ENCODE measurements around the gene PAIP2. TPM values are rescaled to one million over a fixed set of nuclear protein-coding genes. Genes with fewer than 3 reads are reported as not detected.

PAIP2 gene
- total RNA-seq: 88.4 and 97.3 TPM in 2 replicates

- H3K4me1 Mint-ChIP-seq (ENCODE audit: low read depth): peaks cover 46% of the 10 kb centered on the region
- H3K4me3 Mint-ChIP-seq: peak within 1 kb of the TSS; percentile 94
- H3K27ac Mint-ChIP-seq: peak within 1 kb of the TSS; percentile 95
- intact Hi-C loops (cut with micrococcal nuclease): loop anchor here (1.0 to 5.0 kb wide), 13 partner anchors 29 to 877 kb away; partner anchors contain the start of genes EGR1, HSPA9, MATR3 and SIL1
- H3K27me3 Mint-ChIP-seq (ENCODE audit: insufficient read depth): no peaks in the 10 kb centered on the region
- H3K36me3 Mint-ChIP-seq (ENCODE audit: low read depth): peaks cover 19% of the 10 kb centered on the region
- peak; percentile 95 for DNase-seq (ENCODE audit: low spot score)
- no peaks in the 10 kb centered on the region for H3K9me3 Mint-ChIP-seq
Observed at GRCh38 chr5:139341689-139342422, at the start of gene PAIP2. Gene PAIP2, plus strand, starts transcription at chr5:139341854. Its CDS starts 21,931 bp downstream, at chr5:139363785.

GRCh38 chr5:139293202-139293506 lies 48.5 kb upstream of the PAIP2 start:
- H3K27ac Mint-ChIP-seq: peak overlapping the region; percentile 94
- peaks cover 31% of the 10 kb centered on the region for H3K4me1 Mint-ChIP-seq (ENCODE audit: low read depth)
- no peak for DNase-seq (ENCODE audit: low spot score)
- intact Hi-C loops (cut with micrococcal nuclease): loop anchor here (1.0 to 10.0 kb wide), 8 partner anchors 19 to 1538 kb away; partner anchors contain the start of genes EGR1, ETF1, HNRNPA0 and HSPA9
- H3K27me3 Mint-ChIP-seq (ENCODE audit: insufficient read depth): no peaks in the 10 kb centered on the region
- H3K9me3 Mint-ChIP-seq: no peaks in the 10 kb centered on the region
- H3K36me3 Mint-ChIP-seq (ENCODE audit: low read depth): peaks cover 21% of the 10 kb centered on the region
- H3K4me3 Mint-ChIP-seq: peak overlapping the region; percentile 95

- Mint-ChIP-seq H3K4me1 (ENCODE audit: low read depth) (peaks cover 37% of the 10 kb centered on the region), H3K36me3 (ENCODE audit: low read depth) (peaks cover 21% of the 10 kb centered on the region), H3K9me3 (no peaks in the 10 kb centered on the region), H3K27ac (peak within 1 kb of the TSS; percentile 94), H3K4me3 (peak within 1 kb of the TSS; percentile 95), H3K27me3 (ENCODE audit: insufficient read depth) (no peaks in the 10 kb centered on the region)
- intact Hi-C loops (cut with micrococcal nuclease): loop anchor here (1.0 to 10.0 kb wide), 10 partner anchors 13 to 1539 kb away; partner anchors contain the start of genes EGR1, ETF1, HNRNPA0 and HSPA9
- DNase-seq (ENCODE audit: low spot score): peak; percentile 88
Observed at GRCh38 chr5:139293507-139294373, 47.9 kb upstream of the PAIP2 start, which contains the start of gene MATR3. Gene MATR3, plus strand, starts transcription at chr5:139293740. Its CDS starts 13,676 bp downstream, at chr5:139307416.

GRCh38 chr5:139294374-139295165 lies 47.1 kb upstream of the PAIP2 start:
- peak overlapping the region; percentile 94 for H3K27ac Mint-ChIP-seq
- intact Hi-C loops (cut with micrococcal nuclease): loop anchor here (1.0 to 10.0 kb wide), 6 partner anchors 12 to 1540 kb away; partner anchors contain the start of genes EGR1, HNRNPA0, IK and NDUFA2
- no peaks in the 10 kb centered on the region for H3K27me3 Mint-ChIP-seq (ENCODE audit: insufficient read depth)
- DNase-seq (ENCODE audit: low spot score): peak; percentile 50
- H3K4me3 Mint-ChIP-seq: peak overlapping the region; percentile 95
- H3K9me3 Mint-ChIP-seq: no peaks in the 10 kb centered on the region
- H3K36me3 Mint-ChIP-seq (ENCODE audit: low read depth): peaks cover 22% of the 10 kb centered on the region
- H3K4me1 Mint-ChIP-seq (ENCODE audit: low read depth): peaks cover 45% of the 10 kb centered on the region

GRCh38 chr5:139295346-139296057 lies 46.2 kb upstream of the PAIP2 start:
- Mint-ChIP-seq H3K27me3 (ENCODE audit: insufficient read depth) (no peaks in the 10 kb centered on the region), H3K9me3 (no peaks in the 10 kb centered on the region), H3K4me1 (ENCODE audit: low read depth) (peaks cover 55% of the 10 kb centered on the region), H3K4me3 (peak overlapping the region; percentile 95), H3K36me3 (ENCODE audit: low read depth) (peaks cover 21% of the 10 kb centered on the region), H3K27ac (peak overlapping the region; percentile 94)
- intact Hi-C loops (cut with micrococcal nuclease): loop anchor here (2.0 to 10.0 kb wide), 3 partner anchors 97 to 1541 kb away; partner anchors contain the start of genes HNRNPA0, IK and NDUFA2
- DNase-seq (ENCODE audit: low spot score): no peak

GRCh38 chr5:139296198-139296597 lies 45.5 kb upstream of the PAIP2 start:
- Mint-ChIP-seq H3K36me3 (ENCODE audit: low read depth) (peaks cover 19% of the 10 kb centered on the region), H3K27ac (no peak overlapping the region), H3K9me3 (no peaks in the 10 kb centered on the region), H3K4me1 (ENCODE audit: low read depth) (peaks cover 55% of the 10 kb centered on the region), H3K4me3 (peak overlapping the region; percentile 95), H3K27me3 (ENCODE audit: insufficient read depth) (no peaks in the 10 kb centered on the region)
- intact Hi-C loops (cut with micrococcal nuclease): loop anchor here (10.0 kb wide), 2 partner anchors 1349 to 1541 kb away; partner anchors contain the start of genes HNRNPA0, IK and NDUFA2
- DNase-seq (ENCODE audit: low spot score): no peak

- H3K27ac Mint-ChIP-seq: no peak overlapping the region
- no peak for DNase-seq (ENCODE audit: low spot score)
- intact Hi-C loops (cut with micrococcal nuclease): loop anchor here (10.0 kb wide), 2 partner anchors 1348 to 1542 kb away; partner anchors contain the start of genes HNRNPA0, IK and NDUFA2
- no peaks in the 10 kb centered on the region for H3K27me3 Mint-ChIP-seq (ENCODE audit: insufficient read depth)
- H3K9me3 Mint-ChIP-seq: no peaks in the 10 kb centered on the region
- H3K4me1 Mint-ChIP-seq (ENCODE audit: low read depth): peaks cover 62% of the 10 kb centered on the region
- H3K36me3 Mint-ChIP-seq (ENCODE audit: low read depth): peaks cover 24% of the 10 kb centered on the region
- H3K4me3 Mint-ChIP-seq: peak overlapping the region; percentile 43
Observed at GRCh38 chr5:139296862-139297326, 44.8 kb upstream of the PAIP2 start.

GRCh38 chr5:139297439-139298133 lies 44.1 kb upstream of the PAIP2 start:
- Mint-ChIP-seq H3K4me3 (peak overlapping the region; percentile 37), H3K27me3 (ENCODE audit: insufficient read depth) (no peaks in the 10 kb centered on the region), H3K36me3 (ENCODE audit: low read depth) (peaks cover 26% of the 10 kb centered on the region), H3K9me3 (no peaks in the 10 kb centered on the region), H3K4me1 (ENCODE audit: low read depth) (peaks cover 64% of the 10 kb centered on the region), H3K27ac (no peak overlapping the region)
- intact Hi-C loops (cut with micrococcal nuclease): loop anchor here (10.0 kb wide), 2 partner anchors 1347 to 1543 kb away; partner anchors contain the start of genes HNRNPA0, IK and NDUFA2
- no peak for DNase-seq (ENCODE audit: low spot score)

- peak overlapping the region; percentile 37 for H3K27ac Mint-ChIP-seq
Observed at GRCh38 chr5:139298242-139298641, 43.4 kb upstream of the PAIP2 start.

GRCh38 chr5:139299486-139299885 lies 42.2 kb upstream of the PAIP2 start:
- Mint-ChIP-seq H3K36me3 (ENCODE audit: low read depth) (peaks cover 26% of the 10 kb centered on the region), H3K27ac (peak overlapping the region; percentile 61), H3K27me3 (ENCODE audit: insufficient read depth) (no peaks in the 10 kb centered on the region), H3K4me3 (peak overlapping the region; percentile 2), H3K4me1 (ENCODE audit: low read depth) (peaks cover 64% of the 10 kb centered on the region), H3K9me3 (no peaks in the 10 kb centered on the region)
- intact Hi-C loops (cut with micrococcal nuclease): loop anchor here (10.0 kb wide), 2 partner anchors 1345 to 1545 kb away; partner anchors contain the start of genes HNRNPA0, IK and NDUFA2
- no peak for DNase-seq (ENCODE audit: low spot score)

More at GRCh38 chr5:139298242-139298641, 43.4 kb upstream of the PAIP2 start:
- Mint-ChIP-seq H3K36me3 (ENCODE audit: low read depth) (peaks cover 26% of the 10 kb centered on the region), H3K4me1 (ENCODE audit: low read depth) (peaks cover 64% of the 10 kb centered on the region), H3K9me3 (no peaks in the 10 kb centered on the region), H3K4me3 (peak overlapping the region; percentile 31), H3K27me3 (ENCODE audit: insufficient read depth) (no peaks in the 10 kb centered on the region)
- intact Hi-C loops (cut with micrococcal nuclease): loop anchor here (10.0 kb wide), 2 partner anchors 1347 to 1543 kb away; partner anchors contain the start of genes HNRNPA0, IK and NDUFA2
- DNase-seq (ENCODE audit: low spot score): no peak

Measured in activated T-helper 1 cell treated with anti-CD3 and anti-CD28 coated beads, Interleukin-12 subunit alpha, Interleukin-12 subunit beta, Interleukin-2, Interleukin-4 antibody, amounts not matched to agents 30 ng/mL and 10 ng/mL and 1 ng/mL, durations not matched to agents 14 hours and 24 hours and 36 hours (primary cell).